ENCODE results near the gene OXCT1.

The OXCT1 gene

DNA sequence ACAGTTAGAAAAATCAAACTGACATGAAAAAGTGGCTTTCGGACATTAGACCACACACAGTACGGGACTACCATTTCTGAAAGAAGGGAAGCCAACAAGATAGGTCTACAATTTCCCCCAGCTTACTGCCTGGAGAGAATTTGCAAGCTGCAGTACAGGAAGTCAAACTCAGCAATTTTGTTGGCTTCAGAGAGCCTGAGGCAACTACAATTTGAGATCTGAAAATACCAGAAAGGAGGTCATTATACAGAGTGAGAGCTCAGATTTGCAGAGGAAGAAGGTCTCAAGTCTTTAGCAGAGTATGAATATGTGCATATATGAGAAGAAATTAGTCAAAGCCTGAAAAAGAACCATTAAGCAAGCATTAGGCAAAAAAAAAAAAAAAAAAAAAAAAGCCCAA is 83.0 kb downstream of the OXCT1 start:
- Histone ChIP-seq H3K9ac (no peak overlapping the region), H3K27ac (no peak overlapping the region), H3K4me2 (no peak overlapping the region), H4K20me1 (no peaks in the 10 kb centered on the region), H3K9me3 (replicated peaks in 1 of 11) (no peaks in the 10 kb centered on the region), H3K36me3 (peaks cover 6 to 83% (median 65%) of the 10 kb centered on the region in 11 experiments; a peak in 19 of 22 replicates), H3K4me1 (peaks cover 0 to 7% (median 0%) of the 10 kb centered on the region in 10 experiments; a peak in 2 of 20 replicates), H3K27me3 (no peaks in the 10 kb centered on the region), H3K4me3 (no peak overlapping the region)
- no peak for TF ChIP-seq Cebpa-rat (IDR thresholded peaks at IDR 0.05)

- peaks cover 0 to 77% (median 51%) of the 10 kb centered on the region in 11 experiments; a peak in 18 of 22 replicates for H3K36me3 ChIP-seq
- no peak overlapping the region for H3K4me2 ChIP-seq
- no peaks in the 10 kb centered on the region for H3K9me3 ChIP-seq (replicated peaks in 1 of 11)
- H3K4me1 ChIP-seq: peaks cover 0 to 7% (median 0%) of the 10 kb centered on the region in 10 experiments; a peak in 2 of 20 replicates
- TF ChIP-seq Cebpa-rat (IDR thresholded peaks at IDR 0.05): no peak
- H3K27ac ChIP-seq: no peak overlapping the region
- no peaks in the 10 kb centered on the region for H3K27me3 ChIP-seq
- no peaks in the 10 kb centered on the region for H4K20me1 ChIP-seq
- no peak overlapping the region for H3K9ac ChIP-seq
- H3K4me3 ChIP-seq: no peak overlapping the region
Observed at GRCh38 chr5:41785061-41785460, 85.2 kb downstream of the OXCT1 start.

- no peak overlapping the region for H3K4me3 ChIP-seq
- no peaks in the 10 kb centered on the region for H3K9me3 ChIP-seq (replicated peaks in 1 of 11)
Observed at GRCh38 chr5:41778410-41778809, 91.8 kb downstream of the OXCT1 start.

DNA sequence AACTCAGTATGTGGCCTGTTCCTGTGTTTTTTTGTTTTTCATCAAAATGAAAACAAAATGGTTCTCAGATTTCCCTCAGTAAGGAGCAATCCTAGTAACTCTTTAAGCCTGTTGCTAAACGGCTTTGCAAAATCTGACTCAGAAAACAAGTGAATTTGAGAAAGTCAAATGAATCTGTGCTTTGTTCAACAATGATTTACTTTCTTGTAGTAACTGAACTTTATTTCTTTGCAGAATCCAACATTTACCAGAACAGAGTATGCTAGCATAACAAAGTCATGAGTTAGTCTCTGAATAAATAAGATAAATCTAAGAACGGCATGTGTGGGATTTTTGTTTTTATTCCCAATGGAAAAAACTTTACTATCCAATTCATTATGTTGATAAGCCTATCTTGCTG is 93.8 kb downstream of the OXCT1 start:
- H3K27me3 ChIP-seq: no peaks in the 10 kb centered on the region
- no peak overlapping the region for H3K27ac ChIP-seq
- no peak overlapping the region for H3K9ac ChIP-seq
- TF ChIP-seq Cebpa-rat (IDR thresholded peaks at IDR 0.05): no peak
- no peaks in the 10 kb centered on the region for H4K20me1 ChIP-seq
- H3K4me1 ChIP-seq: peaks cover 0 to 9% (median 0%) of the 10 kb centered on the region in 10 experiments; a peak in 5 of 20 replicates
- H3K4me2 ChIP-seq: no peak overlapping the region
- no peaks in the 10 kb centered on the region for H3K9me3 ChIP-seq (replicated peaks in 1 of 11)
- H3K36me3 ChIP-seq: peaks cover 0 to 51% (median 6%) of the 10 kb centered on the region in 11 experiments; a peak in 15 of 22 replicates
- H3K4me3 ChIP-seq: no peak overlapping the region

More at GRCh38 chr5:41778410-41778809, 91.8 kb downstream of the OXCT1 start:
- no peaks in the 10 kb centered on the region for H3K4me1 ChIP-seq
- no peaks in the 10 kb centered on the region for H3K27me3 ChIP-seq
- H4K20me1 ChIP-seq: no peaks in the 10 kb centered on the region
- H3K4me2 ChIP-seq: no peak overlapping the region
- TF ChIP-seq Cebpa-rat (IDR thresholded peaks at IDR 0.05): no peak
- H3K9ac ChIP-seq: no peak overlapping the region
- H3K36me3 ChIP-seq: peaks cover 0 to 63% (median 20%) of the 10 kb centered on the region in 11 experiments; a peak in 18 of 22 replicates
- no peak overlapping the region for H3K27ac ChIP-seq

GRCh38 chr5:41773799-41774198 is 96.4 kb downstream of the OXCT1 start:
- H3K27me3 ChIP-seq: no peaks in the 10 kb centered on the region
- no peak overlapping the region for H3K4me2 ChIP-seq
- no peak overlapping the region for H3K27ac ChIP-seq
- H4K20me1 ChIP-seq: no peaks in the 10 kb centered on the region
- no peak overlapping the region for H3K9ac ChIP-seq
- H3K36me3 ChIP-seq: peaks cover 0 to 46% (median 19%) of the 10 kb centered on the region in 11 experiments; a peak in 15 of 22 replicates
- H3K4me1 ChIP-seq: peaks cover 0 to 9% (median 0%) of the 10 kb centered on the region in 10 experiments; a peak in 5 of 20 replicates
- TF ChIP-seq Cebpa-rat (IDR thresholded peaks at IDR 0.05): no peak
- H3K4me3 ChIP-seq: no peak overlapping the region
- no peaks in the 10 kb centered on the region for H3K9me3 ChIP-seq (replicated peaks in 1 of 11)

- peaks cover 0 to 55% (median 26%) of the 10 kb centered on the region in 11 experiments; a peak in 15 of 22 replicates for H3K36me3 ChIP-seq
- H3K4me2 ChIP-seq: no peak overlapping the region
- H3K27ac ChIP-seq: no peak overlapping the region
- H3K9ac ChIP-seq: no peak overlapping the region
- H3K9me3 ChIP-seq (replicated peaks in 1 of 11): no peaks in the 10 kb centered on the region
- TF ChIP-seq Cebpa-rat (IDR thresholded peaks at IDR 0.05): no peak
- H3K27me3 ChIP-seq: no peaks in the 10 kb centered on the region
- H3K4me3 ChIP-seq: no peak overlapping the region
- H3K4me1 ChIP-seq: peaks cover 0 to 9% (median 0%) of the 10 kb centered on the region in 10 experiments; a peak in 5 of 20 replicates
- no peaks in the 10 kb centered on the region for H4K20me1 ChIP-seq
Observed at GRCh38 chr5:41772785-41773442, 97.3 kb downstream of the OXCT1 start.

DNA sequence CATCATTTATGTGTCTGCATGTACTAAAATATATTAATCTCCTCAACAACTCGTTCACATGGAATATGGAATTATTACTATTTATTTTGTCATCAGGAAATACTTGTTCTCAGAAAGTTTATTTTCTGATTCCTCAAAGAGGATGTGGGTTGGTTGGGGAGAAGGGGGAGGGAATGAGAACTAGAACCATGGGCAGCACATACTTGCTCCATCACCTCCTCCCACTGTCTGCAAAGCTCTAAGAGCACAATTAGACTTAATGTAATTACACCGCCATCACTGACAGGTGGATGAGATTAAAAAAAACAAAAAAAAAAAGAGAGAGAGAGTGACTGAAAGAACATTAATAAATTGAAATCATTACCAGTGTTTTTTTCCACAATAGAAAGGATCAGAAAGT is 98.2 kb downstream of the OXCT1 start:
- TF ChIP-seq Cebpa-rat (IDR thresholded peaks at IDR 0.05): no peak
- H3K36me3 ChIP-seq: peaks cover 0 to 52% (median 26%) of the 10 kb centered on the region in 11 experiments; a peak in 15 of 22 replicates
- H3K4me2 ChIP-seq: peak overlapping the region in 1 of 11 experiments; percentile 22; a peak in 1 of 22 replicates
- H4K20me1 ChIP-seq: no peaks in the 10 kb centered on the region
- H3K4me1 ChIP-seq: peaks cover 0 to 9% (median 0%) of the 10 kb centered on the region in 10 experiments; a peak in 5 of 20 replicates
- no peak overlapping the region for H3K4me3 ChIP-seq
- no peak overlapping the region for H3K9ac ChIP-seq
- no peaks in the 10 kb centered on the region for H3K9me3 ChIP-seq (replicated peaks in 1 of 11)
- no peaks in the 10 kb centered on the region for H3K27me3 ChIP-seq
- H3K27ac ChIP-seq: no peak overlapping the region

DNA sequence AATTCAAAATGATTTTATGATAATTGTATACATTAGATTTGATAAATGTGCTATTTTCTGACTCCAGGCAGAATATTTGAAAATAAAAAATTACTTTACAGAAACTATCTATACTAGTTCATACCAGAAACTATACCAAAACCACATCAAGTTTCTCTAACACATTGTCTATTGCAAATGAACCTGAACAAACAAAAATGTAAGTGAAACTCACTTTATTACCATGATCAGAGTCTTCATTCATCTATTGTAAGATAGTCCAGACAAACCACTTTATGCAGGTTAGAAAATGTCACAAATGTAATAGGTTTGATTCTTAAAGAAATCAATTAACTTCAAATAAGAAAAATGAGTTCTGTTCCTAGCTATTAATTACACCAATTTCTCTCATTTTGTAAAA is 99.4 kb downstream of the OXCT1 start:
- Histone ChIP-seq H3K9me3 (replicated peaks in 1 of 11) (no peaks in the 10 kb centered on the region), H3K4me2 (no peak overlapping the region), H3K9ac (no peak overlapping the region), H4K20me1 (no peaks in the 10 kb centered on the region), H3K27me3 (no peaks in the 10 kb centered on the region), H3K4me1 (peaks cover 0 to 9% (median under 1%) of the 10 kb centered on the region in 10 experiments; a peak in 5 of 20 replicates), H3K36me3 (peaks cover 0 to 50% (median 25%) of the 10 kb centered on the region in 11 experiments; a peak in 15 of 22 replicates), H3K4me3 (no peak overlapping the region), H3K27ac (no peak overlapping the region)
- no peak for TF ChIP-seq Cebpa-rat (IDR thresholded peaks at IDR 0.05)

DNA sequence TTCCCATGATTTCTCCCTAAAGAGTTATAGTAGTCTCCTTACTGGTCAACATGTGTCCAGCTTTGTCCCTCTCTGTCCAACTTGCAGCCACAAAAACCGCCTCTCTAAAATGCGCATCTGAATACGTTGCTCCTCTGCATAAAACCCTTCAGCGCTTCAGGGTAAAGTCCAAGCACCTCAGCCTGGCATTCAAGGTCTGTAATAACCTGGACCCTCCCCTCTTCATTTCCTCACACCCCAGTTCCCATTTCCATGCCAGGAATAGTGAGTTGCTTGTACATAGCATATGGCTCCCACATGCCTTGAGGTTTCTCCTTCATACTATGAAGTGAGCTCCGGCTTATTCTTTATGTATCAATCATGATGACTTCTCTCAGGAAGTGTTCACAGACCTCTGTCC is 101.5 kb downstream of the OXCT1 start:
- no peaks in the 10 kb centered on the region for H3K9me3 ChIP-seq (replicated peaks in 1 of 11)
- peaks cover 0 to 12% (median 7%) of the 10 kb centered on the region in 10 experiments; a peak in 10 of 20 replicates for H3K4me1 ChIP-seq
- H3K27ac ChIP-seq: no peak overlapping the region
- H3K4me3 ChIP-seq: no peak overlapping the region
- H3K4me2 ChIP-seq: no peak overlapping the region
- TF ChIP-seq Cebpa-rat (IDR thresholded peaks at IDR 0.05): no peak
- no peaks in the 10 kb centered on the region for H4K20me1 ChIP-seq
- H3K36me3 ChIP-seq: peaks cover 0 to 47% (median 29%) of the 10 kb centered on the region in 11 experiments; a peak in 12 of 22 replicates
- H3K27me3 ChIP-seq: no peaks in the 10 kb centered on the region
- no peak overlapping the region for H3K9ac ChIP-seq

Data from BLaER1 treated with 17β-estradiol and CSF1 and Interleukin-3, amounts not matched to agents 10 nM and 100 nM (cell line).